Effector memory CD4-positive, alpha-beta T cell (primary cell): ENCODE data around the gene MTSS2.

ENCODE experiments used
- DNase-seq, 3 donors: peaks; one replicate each; pipeline ENCODE4 v3.0.0-alpha.2; 2020
- H3K27ac ChIP-seq: 2 replicates; pipeline ENCODE4 v1.7.0; 2013; ENCODE audit warnings: mild to moderate bottlenecking, low read length, moderate library complexity; ENCODE audit not compliant: insufficient read depth, poor library complexity, severe bottlenecking
- H3K27me3 ChIP-seq: replicated peaks from 2 replicates; pipeline ENCODE4 v1.7.0; 2013; ENCODE audit warnings: mild to moderate bottlenecking, low read length; ENCODE audit not compliant: insufficient read depth, control insufficient read depth, poor library complexity, severe bottlenecking
- H3K36me3 ChIP-seq: 2 replicates; pipeline ENCODE4 v1.7.0; 2013; ENCODE audit warnings: mild to moderate bottlenecking, low read length, moderate library complexity; ENCODE audit not compliant: control insufficient read depth, insufficient read depth
- H3K4me1 ChIP-seq: 2 replicates; pipeline ENCODE4 v1.7.0; 2013; ENCODE audit warnings: low read length, mild to moderate bottlenecking; ENCODE audit not compliant: control insufficient read depth, insufficient read depth, poor library complexity, severe bottlenecking
- H3K4me3 ChIP-seq: 2 replicates; pipeline ENCODE4 v1.7.0; 2013; ENCODE audit warnings: low read length, low read depth, mild to moderate bottlenecking; ENCODE audit not compliant: insufficient read depth, poor library complexity, severe bottlenecking
- H3K9me3 ChIP-seq: 2 replicates; pipeline ENCODE4 v1.7.0; 2013; ENCODE audit warnings: mild to moderate bottlenecking, low read length, moderate library complexity; ENCODE audit not compliant: control insufficient read depth

MTSS2 gene

GRCh38 chr16:70725024-70725911 lies 39.4 kb upstream of the MTSS2 start:
- Histone ChIP-seq H3K27me3 (no peaks in the 10 kb centered on the region), H3K4me1 (no peaks in the 10 kb centered on the region), H3K36me3 (peaks cover 26% of the 10 kb centered on the region), H3K9me3 (no peaks in the 10 kb centered on the region), H3K4me3 (no peak overlapping the region), H3K27ac (no peak overlapping the region)
- DNase-seq, result no peak

- Histone ChIP-seq H3K4me3 (no peak overlapping the region), H3K9me3 (no peaks in the 10 kb centered on the region), H3K27me3 (no peaks in the 10 kb centered on the region), H3K4me1 (no peaks in the 10 kb centered on the region), H3K27ac (no peak overlapping the region), H3K36me3 (peaks cover 26% of the 10 kb centered on the region)
- DNase-seq, result no peak
Measured at GRCh38 chr16:70724146-70725023, 38.5 kb upstream of the MTSS2 start.

- Histone ChIP-seq H3K4me3 (no peak overlapping the region), H3K9me3 (no peaks in the 10 kb centered on the region), H3K36me3 (peaks cover 23% of the 10 kb centered on the region), H3K27ac (no peak overlapping the region), H3K27me3 (no peaks in the 10 kb centered on the region), H3K4me1 (no peaks in the 10 kb centered on the region)
- no peak for DNase-seq
Measured at GRCh38 chr16:70723740-70724145, 37.9 kb upstream of the MTSS2 start.

DNA sequence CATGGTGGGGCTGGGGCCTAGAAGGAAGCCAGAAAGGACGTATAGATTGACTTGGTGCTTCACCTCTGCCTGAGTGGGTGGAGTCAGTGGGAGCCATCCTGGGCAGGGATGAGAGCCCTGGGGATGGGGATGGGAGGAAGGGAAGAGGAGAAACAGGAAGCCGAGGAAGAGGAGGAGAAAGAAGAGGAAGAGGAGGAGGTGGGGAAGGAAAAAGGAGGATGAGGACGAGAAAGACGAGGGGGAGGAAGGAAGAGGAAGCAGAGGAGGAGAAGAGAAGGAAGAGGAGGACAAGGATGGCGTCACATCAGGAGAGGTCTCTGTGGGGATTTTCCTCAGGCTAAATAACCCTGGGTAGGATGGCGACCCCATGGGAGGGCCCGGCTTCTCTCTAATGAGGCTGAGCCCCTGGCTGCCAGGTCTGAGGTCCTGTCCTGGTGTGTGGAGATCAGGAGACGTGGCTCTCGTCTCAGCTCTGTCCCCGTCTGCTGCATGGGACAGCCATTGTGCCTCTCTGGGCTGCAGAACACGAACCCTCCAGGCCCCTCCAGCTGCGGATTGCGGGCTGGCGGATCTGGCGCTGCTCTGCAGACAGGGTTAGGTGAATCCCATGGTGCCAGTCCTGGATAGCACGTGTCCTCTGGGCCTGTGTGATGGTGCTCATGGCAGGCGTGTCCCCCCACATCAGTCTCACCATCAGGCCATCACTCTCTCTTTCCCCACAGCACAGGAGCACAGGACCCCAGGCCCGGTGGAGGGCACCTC lies 35.5 kb upstream of the MTSS2 start:
- H3K4me1 ChIP-seq, result no peaks in the 10 kb centered on the region
- no peak overlapping the region for H3K4me3 ChIP-seq
- DNase-seq, result no peak
- no peaks in the 10 kb centered on the region for H3K27me3 ChIP-seq
- H3K36me3 ChIP-seq, result peaks cover 15% of the 10 kb centered on the region
- no peaks in the 10 kb centered on the region for H3K9me3 ChIP-seq
- H3K27ac ChIP-seq, result no peak overlapping the region

GRCh38 chr16:70720425-70721201 lies 34.8 kb upstream of the MTSS2 start:
- H3K36me3 ChIP-seq, result peaks cover 15% of the 10 kb centered on the region
- H3K27me3 ChIP-seq, result no peaks in the 10 kb centered on the region
- no peaks in the 10 kb centered on the region for H3K4me1 ChIP-seq
- H3K9me3 ChIP-seq, result no peaks in the 10 kb centered on the region
- no peak for DNase-seq
- H3K27ac ChIP-seq, result no peak overlapping the region
- no peak overlapping the region for H3K4me3 ChIP-seq

DNA sequence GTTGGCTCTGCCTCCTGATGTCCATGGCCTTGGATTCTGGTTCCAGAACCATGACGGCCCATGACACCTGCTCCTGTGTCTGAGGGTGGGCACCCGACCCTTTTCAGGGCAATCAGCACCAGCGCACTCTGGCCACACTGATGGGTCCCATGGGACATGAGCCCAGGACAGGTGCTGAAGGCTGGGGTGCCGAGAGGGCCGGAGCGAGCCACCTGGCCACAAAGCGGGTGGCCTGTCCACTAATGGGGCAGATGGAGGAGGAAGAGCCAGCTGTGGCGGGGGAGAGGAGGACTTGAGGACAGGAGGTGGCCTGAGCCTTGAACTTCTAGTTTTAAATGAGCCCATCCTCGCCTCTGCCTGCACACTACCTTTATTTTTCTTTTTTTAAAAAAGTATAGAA lies 31.2 kb upstream of the MTSS2 start:
- Histone ChIP-seq H3K27me3 (no peaks in the 10 kb centered on the region), H3K9me3 (no peaks in the 10 kb centered on the region), H3K4me1 (no peaks in the 10 kb centered on the region), H3K36me3 (peaks cover 12% of the 10 kb centered on the region), H3K27ac (no peak overlapping the region), H3K4me3 (no peak overlapping the region)
- no peak for DNase-seq

DNA sequence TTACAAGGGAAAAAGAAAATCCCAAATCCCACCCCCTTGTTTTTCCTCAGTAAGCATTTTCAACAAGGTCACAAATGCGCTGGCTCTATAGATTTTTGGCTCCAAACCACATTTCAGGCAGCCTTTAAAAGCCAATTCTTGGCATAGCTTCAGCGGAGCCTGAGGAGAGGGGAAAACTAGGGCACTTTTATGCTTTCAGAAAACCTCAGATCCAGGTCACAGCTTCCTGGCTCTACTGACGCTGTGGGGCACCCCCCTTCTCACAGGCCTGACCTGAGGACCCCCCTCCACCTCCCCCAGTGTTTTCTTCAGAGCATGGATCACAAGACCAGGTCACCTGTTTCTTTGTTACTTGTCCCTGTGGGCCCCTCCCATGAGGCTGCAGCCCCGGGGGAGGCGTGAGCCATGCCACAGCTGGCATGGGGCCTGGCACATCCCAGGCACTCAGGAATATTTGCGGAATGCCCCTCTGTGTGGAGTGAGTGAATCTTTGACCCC lies 30.1 kb upstream of the MTSS2 start:
- DNase-seq, result no peak
- H3K36me3 ChIP-seq, result peaks cover 11% of the 10 kb centered on the region
- no peak overlapping the region for H3K27ac ChIP-seq

DNA sequence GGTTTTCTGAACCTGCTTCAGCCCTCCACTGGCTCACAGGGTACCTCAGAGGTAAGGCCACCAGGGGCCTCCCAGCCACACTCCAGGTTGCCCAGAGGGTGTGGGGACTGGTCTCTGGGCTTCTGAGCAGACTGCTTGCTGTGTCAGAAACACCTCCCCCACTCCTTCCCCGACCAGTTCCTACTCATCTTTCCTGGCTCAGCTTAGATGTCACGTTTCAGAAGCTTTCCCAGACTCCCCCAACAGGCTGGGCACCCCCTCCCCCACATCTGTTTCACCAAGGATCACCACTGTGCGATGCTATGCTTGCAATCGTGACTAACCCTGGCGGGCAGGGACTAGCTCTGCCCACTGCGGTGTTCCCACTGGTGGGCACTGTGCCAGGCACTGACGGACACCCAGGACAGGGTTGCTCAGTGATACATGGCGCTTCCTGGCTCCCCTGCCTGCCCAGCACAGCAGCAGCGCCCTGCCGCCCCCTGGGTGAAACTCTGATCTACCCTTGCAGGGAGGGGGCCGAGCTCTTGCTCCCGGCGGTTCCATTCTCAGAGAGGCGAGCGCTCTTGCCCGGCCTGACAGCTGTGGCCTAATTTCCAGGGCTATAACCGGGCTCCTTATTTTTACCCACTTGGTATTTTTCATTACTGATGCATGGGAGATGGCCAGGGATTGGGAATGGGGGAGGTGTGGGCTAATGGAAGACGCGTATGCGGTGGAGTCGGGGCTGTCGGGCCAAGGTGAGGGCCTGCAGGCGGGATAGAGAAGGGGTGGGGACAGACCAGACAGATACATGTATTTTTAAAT lies 29.4 kb upstream of the MTSS2 start:
- no peaks in the 10 kb centered on the region for H3K4me1 ChIP-seq
- DNase-seq, result no peak
- no peaks in the 10 kb centered on the region for H3K27me3 ChIP-seq
- H3K36me3 ChIP-seq, result peaks cover 13% of the 10 kb centered on the region
- no peak overlapping the region for H3K4me3 ChIP-seq
- H3K27ac ChIP-seq, result no peak overlapping the region
- H3K9me3 ChIP-seq, result no peaks in the 10 kb centered on the region

More for the DNA sequence above, 30.1 kb upstream of the MTSS2 start:
- no peaks in the 10 kb centered on the region for H3K27me3 ChIP-seq
- no peak overlapping the region for H3K4me3 ChIP-seq
- no peaks in the 10 kb centered on the region for H3K4me1 ChIP-seq
- no peaks in the 10 kb centered on the region for H3K9me3 ChIP-seq
